Brain microvascular endothelial cell (primary cell): ENCODE results near the gene SHTN1.

ENCODE experiments used
- DNase-seq: peaks from one replicate; pipeline ENCODE4 v3.0.0-alpha.2; 2020
- H3K27ac ChIP-seq: fragments of 250-450 bp; sonication (Bioruptor Pico); 2 replicates; pipeline ENCODE4 v1.5.1; 2020; ENCODE audit warnings: mild to moderate bottlenecking, moderate library complexity
- H3K27me3 ChIP-seq: fragments of 250-450 bp; sonication (Bioruptor Pico); replicated peaks from 2 replicates; pipeline ENCODE4 v1.5.1; 2020; ENCODE audit warnings: mild to moderate bottlenecking
- H3K36me3 ChIP-seq: fragments of 250-450 bp; sonication (Bioruptor Pico); replicated peaks from 2 replicates; pipeline ENCODE4 v1.5.1; 2020; ENCODE audit warnings: mild to moderate bottlenecking
- H3K4me3 ChIP-seq: 2 replicates; pipeline ENCODE4 v1.5.1; 2011; ENCODE audit warnings: low read depth, mild to moderate bottlenecking, control low read depth, low read length, moderate library complexity
- CTCF ChIP-seq: IDR thresholded peaks from 2 replicates; pipeline ENCODE4 v1.5.1; 2011; ENCODE audit warnings: low read depth, mild to moderate bottlenecking, moderate library complexity, low read length, control low read depth, inconsistent platforms; ENCODE audit errors: missing control alignments
- in situ Hi-C: cut with HindIII; loops from 2 replicates; pipeline ENCODE4 v1.10.0; 2017; ENCODE audit warnings: low sequenced_read_pairs, low pct_ligation_motif_present

Gene SHTN1

GRCh38 chr10:116992183-116992582 lies 12.8 kb downstream of the SHTN1 start:
- no peaks in the 10 kb centered on the region for H3K27me3 ChIP-seq
- no peak for TF ChIP-seq CTCF
- in situ Hi-C loops: no loop called here
- H3K27ac ChIP-seq: no peak overlapping the region
- H3K36me3 ChIP-seq: no peaks in the 10 kb centered on the region
- no peak for DNase-seq
- no peak overlapping the region for H3K4me3 ChIP-seq

GRCh38 chr10:116990276-116990800 lies 14.6 kb downstream of the SHTN1 start:
- Histone ChIP-seq H3K27ac (no peak overlapping the region), H3K4me3 (no peak overlapping the region), H3K36me3 (no peaks in the 10 kb centered on the region), H3K27me3 (no peaks in the 10 kb centered on the region)
- no peak for DNase-seq
- TF ChIP-seq CTCF: no peak
- in situ Hi-C loops: no loop called here

- Histone ChIP-seq H3K4me3 (no peak overlapping the region), H3K27me3 (no peaks in the 10 kb centered on the region), H3K27ac (no peak overlapping the region), H3K36me3 (no peaks in the 10 kb centered on the region)
- no peak for TF ChIP-seq CTCF
- in situ Hi-C loops: no loop called here
- DNase-seq: no peak
These were observed 15.5 kb downstream of the SHTN1 start for GRCh38 chr10:116989439-116989838.

GRCh38 chr10:116988311-116988710 lies 16.7 kb downstream of the SHTN1 start:
- Histone ChIP-seq H3K27ac (no peak overlapping the region), H3K27me3 (no peaks in the 10 kb centered on the region), H3K36me3 (no peaks in the 10 kb centered on the region), H3K4me3 (no peak overlapping the region)
- TF ChIP-seq CTCF: no peak
- in situ Hi-C loops: no loop called here
- DNase-seq: no peak

- no peak for TF ChIP-seq CTCF
- Histone ChIP-seq H3K27ac (no peak overlapping the region), H3K27me3 (no peaks in the 10 kb centered on the region), H3K4me3 (no peak overlapping the region), H3K36me3 (no peaks in the 10 kb centered on the region)
- in situ Hi-C loops: no loop called here
- DNase-seq: no peak
These were observed 19.4 kb downstream of the SHTN1 start for GRCh38 chr10:116985611-116986010.
